Measurements from ENCODE around the gene GARIN5B.
"Not testable (repeated sequence)": the region's sequence is repeated elsewhere in the genome, so short reads cannot be mapped to it uniquely, and the experiment has no call there.

Gene GARIN5B

GRCh38 chr19:55348317-55349034 is 14.6 kb downstream of the GARIN5B start:
- peak; percentile 14 for DNase-seq (ENCODE audit: low spot score)

- peak; percentile 2 for DNase-seq (ENCODE audit: low spot score)
Observed at GRCh38 chr19:55347442-55348009, 15.5 kb downstream of the GARIN5B start.

GRCh38 chr19:55346725-55347441 is 16.2 kb downstream of the GARIN5B start:
- peak; percentile 4 for DNase-seq (ENCODE audit: low spot score)

- DNase-seq (ENCODE audit: low spot score), result peak; percentile 45
Observed at GRCh38 chr19:55345818-55346724, 17.0 kb downstream of the GARIN5B start.

GRCh38 chr19:55345101-55345817 is 17.8 kb downstream of the GARIN5B start:
- DNase-seq (ENCODE audit: low spot score), result peak; percentile 5

- peak; percentile 2 for DNase-seq (ENCODE audit: low spot score)
Observed at GRCh38 chr19:55344444-55344843, 18.6 kb downstream of the GARIN5B start.

- DNase-seq (ENCODE audit: low spot score), result peak; percentile 12
Observed at GRCh38 chr19:55341595-55342531, 21.2 kb downstream of the GARIN5B start.

- peak; percentile 94 for DNase-seq (ENCODE audit: low spot score)
Observed at GRCh38 chr19:55341171-55341588, 21.9 kb downstream of the GARIN5B start.

GRCh38 chr19:55340784-55341147 is 22.3 kb downstream of the GARIN5B start:
- no peak for DNase-seq (ENCODE audit: low spot score)

GRCh38 chr19:55339889-55340783 is 22.9 kb downstream of the GARIN5B start:
- DNase-seq (ENCODE audit: low spot score), result no peak

GRCh38 chr19:55339105-55339888 is 23.8 kb downstream of the GARIN5B start, which contains the start of gene KMT5C:
KMT5C (plus strand) TSS chr19:55339876; CDS start chr19:55341937, 2,061 bp downstream.
- peak; percentile 98 for DNase-seq (ENCODE audit: low spot score)

GRCh38 chr19:55336101-55336500 is 27.0 kb downstream of the GARIN5B start:
- DNase-seq (ENCODE audit: low spot score), result no peak

GRCh38 chr19:55333870-55334269 is 29.2 kb downstream of the GARIN5B start:
- DNase-seq (ENCODE audit: low spot score), result no peak

GRCh38 chr19:55329791-55330190 is 33.3 kb downstream of the GARIN5B start:
- not testable (repeated sequence) for DNase-seq (ENCODE audit: low spot score)

- DNase-seq (ENCODE audit: low spot score), result not testable (repeated sequence)
Observed at GRCh38 chr19:55328774-55329318, 34.2 kb downstream of the GARIN5B start.

GRCh38 chr19:55325172-55325571 is 37.9 kb downstream of the GARIN5B start, which contains the start of gene TMEM150B:
TMEM150B (minus strand) TSS chr19:55325341; CDS start chr19:55321036, 4,305 bp downstream.
- no peak for DNase-seq (ENCODE audit: low spot score)

- no peak for DNase-seq (ENCODE audit: low spot score)
Observed at GRCh38 chr19:55324662-55325061, 38.4 kb downstream of the GARIN5B start.
